Fibroblast of villous mesenchyme (primary cell): Measurements from ENCODE around the gene STRBP. TPM values are rescaled to one million over a fixed set of nuclear protein-coding genes. Genes with fewer than 3 reads are reported as not detected.

ENCODE experiments used
- DNase-seq: peaks from one replicate; pipeline ENCODE4 v3.0.0-alpha.2; 2010; ENCODE audit warnings: low read depth
- H3K4me3 ChIP-seq: 2 replicates; pipeline ENCODE4 v1.5.1; 2011; ENCODE audit warnings: low read depth, mild to moderate bottlenecking, low read length
- CTCF ChIP-seq: IDR thresholded peaks from 2 replicates; pipeline ENCODE4 v1.5.1; 2012; ENCODE audit warnings: low read depth, mild to moderate bottlenecking, low read length; ENCODE audit not compliant: insufficient read depth
- total RNA-seq: library from RNA; depleted of rRNA; stranded (reverse); fragments of >200 nt; gene quantifications from 2 replicates; pipeline ENCODE4 v1.2.3, GENCODE V29; 2012

STRBP gene
- total RNA-seq, 1 donor, result 4.3 TPM

GRCh38 chr9:123072407-123072995, 195.9 kb downstream of the STRBP start:
- no peak overlapping the region for H3K4me3 ChIP-seq
- TF ChIP-seq CTCF, result no peak
- DNase-seq, result no peak

Other genes with a start within 250 kb of the STRBP start
- gene GPR21, start 234.9 kb downstream of the STRBP start, total RNA-seq, result 1.9 and 3.0 TPM in 2 replicates
- gene CRB2, start 87.6 kb upstream of the STRBP start, total RNA-seq, result under 0.01 TPM in 1 of 2 replicates, not detected in the other